HG02571 (cell line): ENCODE measurements around the gene MRGPRX2.

Experiments
- ATAC-seq: cut with Tn5 transposase; IDR thresholded peaks from one replicate; pipeline ENCODE4 v1.9.1; 2021; ENCODE audit warnings: mild to moderate bottlenecking, moderate library complexity; ENCODE audit not compliant: unreplicated experiment

The MRGPRX2 gene

GRCh38 chr11:19060629-19061028, at the start of gene MRGPRX2:
Gene MRGPRX2 (minus strand): TSS chr11:19060717. CDS start chr11:19056402, 4,315 bp downstream.
- no peak for ATAC-seq

DNA sequence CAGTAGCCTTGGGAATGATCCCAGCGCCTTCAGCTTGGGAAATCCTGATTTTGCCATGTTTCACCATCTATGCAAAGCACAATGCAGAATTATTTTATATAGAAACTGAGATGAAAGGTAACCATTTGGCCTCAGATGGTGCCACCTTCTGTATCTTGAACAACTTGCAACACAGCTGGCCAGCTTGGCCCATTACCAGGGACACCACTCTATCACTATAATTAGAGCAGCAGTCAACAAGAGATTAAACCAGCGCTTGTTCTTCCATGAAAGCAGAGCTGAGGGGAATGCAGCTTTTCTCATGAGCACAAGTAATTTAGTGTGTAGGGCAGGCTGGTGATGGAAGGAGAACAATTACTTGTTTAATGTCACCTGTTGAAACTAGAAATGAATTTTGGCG, 49.8 kb upstream of the MRGPRX2 start:
- no peak for ATAC-seq

GRCh38 chr11:19107125-19107524, 46.6 kb upstream of the MRGPRX2 start:
- no peak for ATAC-seq

DNA sequence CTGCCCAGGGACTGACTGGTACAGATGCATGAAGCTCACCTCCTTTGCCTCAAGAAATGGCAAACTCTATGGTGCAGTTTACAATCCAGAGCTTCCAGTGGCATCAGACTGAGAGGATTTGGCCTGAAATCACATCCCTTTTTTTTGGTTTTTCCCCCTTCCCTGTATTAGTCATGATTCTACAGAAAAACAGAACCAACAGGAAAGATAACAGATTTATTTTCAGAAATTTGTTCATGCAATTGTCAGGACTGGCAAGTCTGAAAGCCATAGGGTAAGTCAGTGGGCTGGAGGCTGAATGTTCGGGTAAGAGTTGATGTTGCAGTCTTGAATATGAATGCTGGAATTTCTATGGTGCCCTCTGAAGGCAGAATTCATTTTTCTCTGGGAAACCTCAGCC, 44.5 kb upstream of the MRGPRX2 start:
- ATAC-seq, result no peak

- no peak for ATAC-seq
These were observed 42.0 kb upstream of the MRGPRX2 start for GRCh38 chr11:19102521-19102900.

DNA sequence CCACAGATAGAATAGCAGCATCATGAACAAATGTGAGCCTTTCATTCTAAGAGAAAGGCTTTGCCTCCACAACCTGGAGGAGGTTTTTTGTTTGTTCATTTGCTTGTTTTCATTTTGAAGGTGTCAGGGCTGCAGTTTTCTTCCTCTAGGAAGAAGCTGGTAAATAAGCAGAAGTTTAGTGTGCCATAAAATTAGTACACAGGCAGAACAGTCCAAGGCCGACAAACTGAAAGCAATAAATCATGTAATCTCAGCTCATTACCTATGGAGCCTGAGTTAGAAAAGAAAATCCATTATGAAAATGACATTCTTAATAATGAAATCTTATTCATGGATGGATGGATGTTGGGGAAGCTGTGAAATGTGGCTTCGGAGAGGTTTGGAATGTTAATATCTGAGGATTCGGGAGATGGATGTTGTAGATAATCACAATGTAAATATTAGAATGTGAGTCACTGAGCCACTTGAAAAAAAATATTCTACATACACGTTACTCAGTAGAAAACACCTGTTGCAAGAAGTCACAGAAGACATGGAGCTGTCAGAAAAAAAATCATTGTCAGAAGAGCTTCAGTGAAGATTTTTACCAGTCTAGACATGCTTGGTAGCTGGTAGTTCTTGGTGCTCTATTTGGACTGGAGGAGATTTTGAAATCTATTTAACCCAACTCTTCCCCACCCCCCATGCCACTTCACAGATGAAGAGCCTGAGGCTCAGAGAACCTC, 41.4 kb upstream of the MRGPRX2 start:
- ATAC-seq, result no peak

GRCh38 chr11:19100885-19101284, 40.4 kb upstream of the MRGPRX2 start:
- no peak for ATAC-seq

DNA sequence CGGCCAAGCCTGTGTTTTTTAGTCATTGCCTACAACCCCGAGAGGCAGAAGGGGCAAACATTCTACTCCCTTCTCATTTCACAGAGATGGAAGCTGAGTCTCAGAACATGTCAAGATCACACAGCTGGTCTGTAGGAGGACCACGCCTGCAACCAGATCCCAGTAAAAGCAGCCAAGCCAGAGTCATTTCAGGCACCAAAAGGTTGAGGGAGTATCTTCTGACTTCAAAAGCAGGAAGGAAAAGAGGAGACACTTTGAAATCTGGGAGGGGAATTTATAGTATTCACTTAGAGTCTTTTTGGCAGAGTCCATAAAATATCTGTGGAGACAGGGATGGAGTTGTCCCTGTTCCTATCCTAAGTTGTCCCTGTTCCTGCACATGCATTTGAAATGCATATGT, 38.6 kb upstream of the MRGPRX2 start:
- no peak for ATAC-seq

- no peak for ATAC-seq
These were observed 34.3 kb upstream of the MRGPRX2 start for GRCh38 chr11:19094859-19095258.

DNA sequence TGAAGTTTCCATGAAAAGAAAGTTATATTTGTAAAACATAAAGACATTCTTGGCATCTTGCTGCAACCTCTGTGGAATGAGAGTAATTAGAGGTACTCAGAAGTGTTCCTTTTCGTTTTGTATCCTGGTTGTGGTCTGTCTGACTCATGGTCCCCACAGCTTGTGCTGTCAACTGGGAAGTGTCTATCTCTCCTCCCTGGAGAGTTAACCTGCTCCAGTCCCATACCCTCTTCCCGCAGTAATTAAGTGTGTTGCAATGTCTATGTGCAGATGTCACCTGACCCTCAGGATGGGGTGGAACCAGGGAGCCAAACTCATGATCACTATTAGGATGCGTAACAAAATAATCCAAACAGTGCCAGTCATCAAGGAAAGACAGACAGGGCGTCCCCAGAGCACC, 33.5 kb upstream of the MRGPRX2 start:
- ATAC-seq, result no peak

GRCh38 chr11:19092850-19093249, 32.3 kb upstream of the MRGPRX2 start:
- ATAC-seq, result no peak

DNA sequence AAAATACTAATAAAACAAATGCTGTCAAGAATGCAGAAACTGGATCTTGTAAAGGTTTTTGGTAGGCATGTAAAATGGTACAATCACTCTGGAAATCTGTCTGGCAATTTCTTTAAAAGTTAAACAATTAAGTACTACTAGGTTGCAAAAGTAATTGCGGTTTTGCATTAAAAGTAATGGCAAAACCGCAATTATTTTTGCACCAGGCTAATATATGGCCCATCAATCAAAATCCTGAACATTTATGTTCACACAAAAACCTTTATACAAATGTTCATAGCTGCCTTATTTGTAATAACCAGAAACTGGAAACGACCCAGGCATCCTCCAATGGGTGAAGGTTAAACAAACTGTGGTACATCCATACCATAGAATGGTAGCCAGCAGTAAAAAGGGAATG, 31.8 kb upstream of the MRGPRX2 start:
- ATAC-seq, result no peak

DNA sequence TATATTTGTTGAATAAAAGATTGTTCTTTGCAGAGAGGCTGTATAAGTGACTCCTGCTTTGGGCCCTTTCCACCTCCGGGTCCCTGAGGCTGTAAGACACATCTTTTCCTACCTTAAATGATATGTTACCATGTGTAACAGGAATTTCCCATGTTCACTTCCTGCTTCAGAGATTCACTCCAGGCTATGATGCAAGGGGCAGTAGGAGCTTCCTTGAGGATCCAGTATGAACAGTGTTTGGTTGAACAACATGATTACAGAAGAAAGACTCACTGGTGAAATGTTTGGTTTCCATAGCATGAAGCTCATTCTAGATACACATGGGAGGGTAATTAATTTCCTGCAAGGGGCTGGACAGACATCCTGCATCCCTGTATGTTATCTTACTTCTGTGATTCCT, 30.8 kb upstream of the MRGPRX2 start:
- ATAC-seq, result no peak

- ATAC-seq, result no peak
These were observed 28.9 kb upstream of the MRGPRX2 start for GRCh38 chr11:19089421-19089820.

DNA sequence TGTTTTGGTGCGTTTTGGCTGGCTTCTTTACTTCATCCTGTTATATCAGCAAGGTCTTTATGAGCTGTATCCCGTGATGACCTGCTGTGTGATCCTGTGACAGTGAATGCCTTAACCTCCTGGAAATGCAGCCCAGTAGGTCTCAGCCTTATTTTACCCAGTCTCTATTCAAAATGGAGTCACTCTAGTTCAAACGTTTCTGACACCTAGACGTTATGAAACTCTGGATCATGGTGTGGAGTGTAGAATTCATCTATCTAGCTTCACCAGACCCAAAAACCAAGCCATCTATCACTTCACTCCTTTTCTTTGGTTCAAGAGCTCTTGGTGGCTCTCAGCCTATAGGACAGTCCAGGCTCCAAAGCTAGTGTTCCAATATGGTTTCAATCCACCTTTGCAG, 28.3 kb upstream of the MRGPRX2 start:
- ATAC-seq, result no peak

DNA sequence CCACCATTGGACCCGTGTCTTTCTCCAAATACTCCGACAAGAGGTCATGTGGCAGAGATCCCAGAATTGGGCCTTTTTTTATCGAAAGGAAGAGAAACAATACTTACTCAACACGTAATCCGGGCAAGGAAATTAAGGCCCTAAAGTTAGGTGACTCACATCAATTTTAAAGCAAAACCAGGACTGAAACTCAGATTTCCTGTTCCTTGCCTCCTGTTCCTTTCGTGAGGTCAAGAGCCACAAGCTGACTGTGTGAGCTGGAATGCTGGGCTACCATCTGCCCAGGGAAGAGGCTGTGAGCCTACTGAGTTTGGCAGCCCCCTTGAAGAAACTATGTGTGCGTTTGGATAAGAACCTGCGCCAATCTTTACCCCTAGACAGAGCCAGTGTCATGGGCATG, 27.1 kb upstream of the MRGPRX2 start:
- ATAC-seq, result no peak

DNA sequence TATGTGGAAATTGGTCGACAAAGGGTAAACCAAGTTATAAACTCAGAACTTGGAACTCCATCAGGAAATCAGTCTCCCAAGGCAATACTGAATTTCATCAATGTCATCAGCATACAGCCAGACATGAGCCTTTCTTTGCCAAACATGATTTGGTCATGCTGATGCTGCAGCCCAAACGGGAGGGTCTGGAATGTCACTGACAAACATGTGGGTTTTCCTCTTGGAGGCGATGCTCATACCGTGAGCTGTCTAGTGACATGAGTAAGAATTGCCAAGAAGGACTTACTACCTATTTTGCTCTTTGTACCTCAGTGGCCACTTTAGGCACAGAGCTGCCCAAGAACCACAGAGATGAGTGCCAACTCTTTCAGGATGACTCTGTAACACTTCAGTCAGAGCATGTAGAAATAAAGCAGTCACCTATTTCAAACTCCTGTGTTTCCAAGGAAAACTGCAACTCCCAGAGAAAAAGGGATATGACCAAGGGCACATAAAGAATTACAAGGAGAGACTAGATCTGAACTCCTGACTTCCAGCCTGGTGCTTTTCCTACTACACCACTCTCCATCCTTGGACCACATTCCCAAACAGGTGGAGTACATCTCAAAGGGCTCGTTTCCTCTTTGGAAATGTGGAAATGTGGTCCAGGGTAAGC, 24.3 kb upstream of the MRGPRX2 start:
- ATAC-seq, result no peak

GRCh38 chr11:19083166-19083565, 22.6 kb upstream of the MRGPRX2 start:
- no peak for ATAC-seq

DNA sequence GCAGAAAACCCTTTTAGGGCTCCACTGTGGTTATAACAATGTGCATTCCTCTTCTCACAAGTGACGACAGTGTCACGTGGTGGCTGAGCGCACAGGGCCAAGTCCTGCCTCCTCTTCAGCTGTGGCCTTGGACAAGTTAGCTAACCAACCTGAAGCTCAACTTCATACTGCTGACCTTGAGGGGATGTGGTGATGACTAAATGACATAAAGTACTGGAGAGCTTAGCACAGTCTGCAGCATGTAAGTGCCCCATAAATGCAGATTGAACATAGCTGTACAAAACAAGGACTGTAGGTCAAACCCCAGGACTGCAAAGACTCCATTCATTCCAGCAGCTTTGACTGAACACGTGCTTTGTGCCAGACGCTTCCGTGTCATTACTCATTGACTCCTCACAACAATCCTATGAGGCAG, 20.1 kb upstream of the MRGPRX2 start:
- no peak for ATAC-seq

- no peak for ATAC-seq
These were observed 19.3 kb upstream of the MRGPRX2 start for GRCh38 chr11:19079643-19080440.

DNA sequence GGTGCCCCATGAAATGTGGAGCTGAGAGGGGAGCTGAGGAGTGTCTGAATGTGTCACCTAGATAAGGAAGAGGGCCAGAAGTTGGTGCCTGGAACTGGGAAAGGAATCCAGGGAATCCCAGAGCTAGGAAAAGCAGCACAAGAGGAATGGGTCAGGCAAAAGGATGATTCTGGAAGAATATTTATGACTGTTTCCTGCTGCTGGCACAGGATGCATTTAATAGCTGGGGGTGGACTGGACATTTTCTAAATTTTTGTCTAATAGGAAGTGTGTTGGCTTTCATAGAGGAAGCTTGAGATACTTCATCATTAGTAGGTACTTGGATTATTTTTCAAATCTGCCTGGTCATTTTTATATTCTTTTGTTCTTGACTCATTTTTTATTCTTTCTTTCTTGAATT, 17.4 kb upstream of the MRGPRX2 start:
- ATAC-seq, result no peak
